CD4-positive, alpha-beta T cell treated with Interleukin-17A for 4 hours (primary cell): ENCODE results near the gene AKIRIN2.
"Not testable (repeated sequence)": the region's sequence is repeated elsewhere in the genome, so short reads cannot be mapped to it uniquely, and the experiment has no call there.

ENCODE experiments used
- DNase-seq: peaks from one replicate; pipeline ENCODE4 v3.0.0-alpha.2; 2020; ENCODE audit warnings: mixed read lengths

Gene AKIRIN2

DNA sequence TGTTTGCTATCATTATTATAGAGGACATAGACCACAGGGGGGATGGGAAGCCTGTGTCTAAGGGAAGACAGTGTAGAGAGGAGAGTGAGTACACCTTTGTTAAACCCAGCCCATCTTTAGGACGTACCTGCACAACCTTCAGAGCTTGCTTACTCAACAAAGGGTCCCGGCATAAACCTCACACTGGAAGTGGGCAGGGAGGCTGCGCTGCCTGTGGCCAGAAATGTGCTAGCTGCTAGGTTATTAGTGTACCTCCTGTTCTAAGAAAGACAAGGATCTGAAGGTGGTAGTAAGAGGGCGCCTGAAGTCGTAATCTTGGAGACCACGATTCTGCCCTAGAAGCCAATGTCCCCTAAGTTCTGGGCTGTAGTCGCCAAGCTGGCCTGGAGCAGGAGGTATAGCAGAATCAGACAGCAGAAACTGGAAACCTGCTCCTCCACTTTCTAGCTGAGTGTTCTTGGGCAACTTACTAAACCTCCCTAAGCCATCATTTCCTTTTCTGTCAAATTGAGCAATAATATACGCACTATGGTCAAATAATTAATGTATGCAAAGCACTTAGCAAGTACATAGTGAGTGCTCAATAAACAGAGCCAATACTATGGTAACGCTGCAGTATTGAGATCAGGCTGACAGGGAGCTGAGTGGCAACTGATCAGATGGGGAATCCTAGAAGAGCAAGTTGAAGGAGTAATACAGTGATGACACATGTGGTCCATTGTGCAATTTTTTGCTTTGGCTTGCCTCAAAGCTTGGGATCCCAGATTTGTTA is 16.8 kb upstream of the AKIRIN2 start:
- no peak for DNase-seq

DNA sequence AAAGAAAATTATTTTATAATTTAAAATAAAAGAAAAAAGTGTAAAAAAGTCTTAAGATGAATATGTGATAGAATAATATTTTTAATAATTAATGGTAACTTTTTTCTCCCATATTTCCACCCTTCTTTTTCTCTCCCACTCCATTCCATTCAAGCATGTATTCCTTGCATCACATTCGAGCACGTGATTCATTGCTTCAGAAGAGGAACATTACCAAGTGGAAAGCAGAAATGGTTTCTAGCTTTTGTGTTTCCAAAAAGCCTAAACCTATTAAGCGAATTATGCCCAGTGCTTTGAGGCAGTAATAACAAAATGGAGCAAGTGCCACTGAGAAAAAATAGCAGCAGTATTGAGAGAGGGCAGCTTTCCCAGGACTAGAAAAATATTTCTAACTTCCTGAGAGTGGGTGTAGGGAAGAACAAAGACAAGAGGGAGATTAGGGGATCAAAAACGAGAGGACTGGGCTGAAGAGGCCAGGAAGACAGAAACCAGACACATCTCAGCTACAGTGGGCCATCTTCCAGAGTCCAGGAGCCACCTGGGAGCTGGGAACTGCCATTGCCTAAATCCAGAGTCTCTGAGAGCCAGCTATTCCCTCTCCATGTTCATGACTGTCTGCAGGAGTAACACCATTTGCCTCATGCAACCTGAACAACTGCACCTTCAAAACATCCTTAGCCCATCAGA is 15.0 kb upstream of the AKIRIN2 start:
- no peak for DNase-seq

DNA sequence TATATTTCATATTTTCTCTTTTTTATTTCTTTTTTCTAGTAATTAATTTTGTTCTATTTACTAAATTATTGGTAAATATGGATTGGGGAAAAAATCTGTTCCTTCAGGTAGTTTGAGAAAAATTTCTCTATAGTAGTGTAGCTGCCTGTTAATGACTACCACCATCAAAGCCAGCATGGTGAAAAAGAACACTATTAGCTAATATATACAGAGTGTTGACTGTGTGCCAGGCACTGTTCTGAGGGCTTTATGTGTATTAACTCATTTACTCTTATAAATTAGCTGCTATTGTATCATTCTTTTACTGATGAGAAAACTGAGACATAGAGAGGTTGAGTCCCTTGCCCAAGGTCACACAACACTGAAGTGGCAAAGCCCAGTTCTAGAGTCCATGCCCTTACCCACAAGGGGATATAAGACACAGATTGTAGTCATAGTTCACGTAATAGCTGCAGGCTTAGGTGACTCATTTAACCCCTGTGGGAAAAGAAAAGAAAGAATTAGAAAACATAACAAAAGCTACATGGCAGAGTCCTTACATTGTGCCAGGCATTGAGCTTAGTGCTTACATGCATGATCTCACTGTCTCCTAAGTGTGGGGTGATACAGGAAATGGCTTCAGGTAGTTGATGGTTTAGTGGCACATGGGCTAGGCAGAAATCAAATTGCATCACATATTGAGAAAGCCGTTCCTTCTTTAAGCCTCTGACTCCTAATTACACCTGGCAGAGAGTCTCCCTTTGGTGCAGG is 12.2 kb upstream of the AKIRIN2 start:
- no peak for DNase-seq

DNA sequence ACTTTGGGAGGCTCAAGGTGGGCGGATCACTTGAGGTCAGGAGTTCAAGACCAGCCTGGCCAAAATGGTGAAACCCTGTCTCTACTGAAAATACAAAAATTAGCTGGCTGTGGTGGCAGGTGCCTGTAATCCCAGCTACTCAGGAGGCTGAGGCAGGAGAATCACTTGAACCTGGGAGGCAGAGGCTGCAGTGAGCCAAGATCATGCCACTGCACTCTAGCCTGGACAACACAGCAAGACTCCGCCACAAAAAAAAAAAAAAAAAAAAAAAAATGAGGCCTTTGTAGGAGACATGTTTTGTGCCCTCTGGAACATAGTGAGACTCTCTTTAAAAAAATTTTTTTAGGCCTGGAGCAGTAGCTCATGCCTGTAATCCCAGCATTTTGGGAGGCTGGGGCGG is 10.7 kb upstream of the AKIRIN2 start:
- DNase-seq, result not testable (repeated sequence)

- DNase-seq, result no peak
Observed at GRCh38 chr6:87710090-87710489, 8.1 kb upstream of the AKIRIN2 start.

DNA sequence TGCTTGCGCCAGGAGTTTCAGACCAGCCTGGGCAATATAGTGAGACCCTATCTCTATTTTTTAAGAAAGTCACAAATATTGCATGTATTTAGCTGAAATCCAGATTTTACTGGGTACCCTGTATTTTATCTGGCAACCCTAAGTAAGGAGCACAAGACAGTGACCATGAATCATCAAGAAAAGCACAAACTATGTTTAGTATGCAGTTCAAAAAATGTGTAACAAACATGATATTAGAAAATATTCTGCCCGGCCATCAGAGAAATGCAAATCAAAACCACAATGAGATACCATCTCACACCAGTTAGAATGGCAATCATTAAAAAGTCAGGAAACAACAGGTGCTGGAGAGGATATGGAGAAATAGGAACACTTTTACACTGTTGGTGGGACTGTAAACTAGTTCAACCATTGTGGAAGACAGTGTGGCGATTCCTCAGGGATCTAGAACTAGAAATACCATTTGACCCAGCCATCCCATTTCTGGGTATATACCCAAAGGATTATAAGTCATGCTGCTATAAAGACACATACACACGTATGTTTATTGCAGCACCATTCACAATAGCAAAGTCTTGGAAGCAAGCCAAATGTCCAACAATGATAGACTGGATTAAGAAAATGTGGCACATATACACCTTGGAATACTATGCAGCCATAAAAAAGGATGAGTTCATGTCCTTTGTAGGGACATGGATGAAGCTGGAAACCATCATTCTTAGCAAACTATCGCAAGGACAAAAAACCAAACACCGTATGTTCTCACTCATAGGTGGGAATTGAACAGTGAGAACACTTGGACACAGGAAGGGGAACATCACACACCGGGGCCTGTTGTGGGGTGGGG is 6.8 kb upstream of the AKIRIN2 start:
- not testable (repeated sequence) for DNase-seq

GRCh38 chr6:87706187-87706966 is 4.3 kb upstream of the AKIRIN2 start:
- no peak for DNase-seq

DNA sequence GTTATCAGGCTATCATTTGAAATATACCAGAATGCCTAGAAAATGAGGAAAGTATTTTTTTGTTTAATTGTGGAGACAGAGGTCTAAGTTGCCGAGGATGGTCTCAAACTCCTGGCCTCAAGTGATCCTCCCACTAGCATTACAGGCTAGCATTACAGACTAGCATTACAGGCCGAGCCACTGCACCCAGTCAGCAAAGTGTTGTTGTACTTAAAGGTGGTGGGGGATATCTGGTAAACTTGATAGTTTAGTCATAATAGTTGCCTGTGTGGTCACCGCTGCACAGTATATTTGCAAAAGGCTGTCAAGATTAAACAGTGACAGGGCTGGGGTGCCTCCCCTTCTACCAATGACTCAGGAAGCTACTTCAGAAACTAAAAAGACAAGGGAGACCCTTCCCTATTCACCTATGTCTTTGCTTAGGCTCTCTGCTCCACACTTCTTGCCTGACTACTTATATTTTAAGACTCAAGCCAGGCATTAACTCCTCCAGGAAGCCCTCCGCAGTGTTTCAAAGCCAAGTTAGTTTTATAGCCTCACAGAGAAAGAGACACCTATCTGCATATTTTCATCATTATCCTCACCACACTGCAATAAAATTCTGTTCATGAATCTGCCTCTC is 3.1 kb upstream of the AKIRIN2 start:
- peak; percentile 16 for DNase-seq

GRCh38 chr6:87703039-87703438 is 1.0 kb upstream of the AKIRIN2 start:
- DNase-seq, result not testable (repeated sequence)

DNA sequence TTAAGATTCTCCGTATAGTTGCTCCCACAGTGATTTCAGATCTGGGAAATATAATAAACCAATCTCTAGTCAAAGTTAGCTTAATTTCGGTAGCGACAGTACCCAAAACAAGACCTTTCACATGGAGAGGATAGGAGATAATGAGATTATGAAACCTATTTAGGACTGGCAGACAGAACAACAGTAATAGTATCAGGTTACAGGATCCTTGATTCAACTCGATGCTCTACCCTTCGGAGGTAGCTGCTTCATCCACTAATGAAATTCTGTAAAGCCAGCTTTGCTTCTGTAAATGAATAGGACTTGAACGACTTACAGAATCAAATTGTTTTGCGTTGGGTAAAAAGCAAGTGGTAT is 534 bp upstream of the AKIRIN2 start:
- no peak for DNase-seq

- DNase-seq, result no peak
Observed at GRCh38 chr6:87701344-87701675, 723 bp downstream of the AKIRIN2 start.

DNA sequence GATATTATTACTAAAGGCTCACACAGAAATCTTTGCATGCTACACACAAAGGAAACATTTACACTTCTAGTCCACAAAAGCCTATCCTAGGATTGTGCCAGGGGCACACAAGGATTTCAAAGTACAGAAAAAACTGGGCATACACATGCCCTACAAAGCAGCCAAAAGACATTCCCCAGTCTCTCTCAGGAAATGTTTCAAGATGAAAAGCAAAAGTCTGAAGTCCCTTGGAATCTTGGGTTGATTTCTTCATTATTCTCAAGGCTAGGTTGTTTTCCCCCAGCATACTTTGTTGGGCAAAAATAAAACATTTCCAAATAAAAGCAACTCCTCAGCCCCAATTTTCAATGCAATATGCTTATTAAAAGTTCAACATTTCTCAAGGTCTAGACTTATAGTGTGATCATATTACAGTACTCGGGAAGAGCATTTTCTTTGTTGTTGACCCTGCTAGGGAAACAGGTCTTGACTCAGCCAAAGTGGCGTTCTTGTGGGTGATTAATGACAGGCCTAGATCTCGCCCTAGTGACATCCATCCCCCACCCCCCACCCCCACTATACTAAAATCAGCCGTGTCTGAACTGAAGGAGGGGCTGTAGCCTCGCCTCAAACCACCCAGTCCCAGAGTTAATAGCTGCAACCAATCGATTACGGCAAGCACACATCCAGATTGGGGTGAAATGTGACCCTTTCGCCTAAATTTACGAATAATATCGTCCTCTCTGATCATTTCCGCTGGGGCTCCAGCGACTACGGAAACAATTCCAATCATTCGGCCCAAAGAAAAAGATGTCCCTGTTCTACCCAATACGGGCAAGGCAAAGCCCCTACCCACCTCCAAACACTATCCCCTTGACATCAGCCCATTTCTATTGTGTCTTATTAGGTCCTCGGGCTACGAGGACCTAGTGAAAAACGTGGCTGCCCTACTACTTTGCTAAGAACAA is 1.4 kb downstream of the AKIRIN2 start:
- DNase-seq, result peak; percentile 59

DNA sequence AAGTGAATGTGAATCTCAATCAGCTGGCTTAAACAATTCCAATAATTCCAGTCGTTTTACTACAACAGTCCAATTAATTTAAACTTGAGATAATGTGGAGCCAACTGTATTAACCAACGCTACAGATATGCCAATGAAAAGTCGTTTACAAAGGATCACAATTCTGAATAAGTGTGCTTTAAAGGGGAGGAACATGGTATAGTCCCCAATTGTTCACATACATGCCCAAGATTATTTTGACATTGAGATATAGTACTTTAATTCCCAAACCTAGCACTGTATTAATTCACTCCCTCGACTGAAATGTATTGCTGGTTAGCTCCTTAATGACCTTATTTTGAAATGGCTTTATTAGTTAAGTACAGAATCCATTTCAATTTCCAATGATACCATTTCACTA is 2.5 kb downstream of the AKIRIN2 start:
- no peak for DNase-seq

GRCh38 chr6:87698547-87699006 is 3.5 kb downstream of the AKIRIN2 start:
- no peak for DNase-seq

DNA sequence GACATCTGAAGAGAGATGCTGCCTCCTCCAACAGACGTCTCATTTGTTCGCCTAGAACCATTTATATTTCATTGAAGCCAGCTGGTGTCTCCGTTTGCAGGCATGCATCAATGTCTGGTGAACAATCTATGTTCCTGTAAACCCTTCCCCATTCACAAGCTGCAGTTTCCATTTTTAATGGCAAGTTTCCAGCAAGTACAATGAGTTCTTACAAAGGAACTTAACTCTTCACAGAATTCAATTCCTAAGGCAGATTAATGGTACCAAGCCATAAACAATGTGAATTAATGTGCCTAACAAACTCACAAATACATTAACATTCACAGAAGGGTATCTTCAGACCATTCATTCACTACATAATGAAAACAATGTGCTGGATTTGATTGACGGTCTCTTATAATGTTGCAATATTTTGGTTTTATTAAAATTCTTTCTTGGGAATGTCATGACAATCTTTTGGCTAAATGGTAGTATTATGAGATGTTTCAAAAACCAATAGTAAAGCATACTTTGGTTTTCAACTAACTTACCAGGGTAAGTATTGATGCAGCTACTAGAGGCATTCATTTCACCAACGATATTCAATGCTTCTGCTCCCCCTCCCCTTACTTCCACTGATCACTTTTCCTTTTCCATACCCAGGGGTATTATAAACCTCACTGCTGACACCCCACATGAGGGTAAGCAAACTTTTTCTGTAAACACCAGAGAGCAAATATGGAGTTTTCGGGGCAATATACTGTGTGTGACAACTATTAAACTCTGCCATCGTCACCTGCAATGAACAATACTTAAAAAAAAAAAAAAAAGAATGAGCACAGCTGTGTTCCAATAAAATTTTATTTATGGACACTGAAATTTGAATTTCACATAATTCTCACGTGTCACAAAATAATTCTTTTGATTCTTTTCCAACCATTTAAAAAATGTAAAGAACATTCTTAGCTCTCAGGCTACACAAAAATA is 4.2 kb downstream of the AKIRIN2 start:
- no peak for DNase-seq

GRCh38 chr6:87696817-87697216 is 5.2 kb downstream of the AKIRIN2 start:
- DNase-seq, result not testable (repeated sequence)

DNA sequence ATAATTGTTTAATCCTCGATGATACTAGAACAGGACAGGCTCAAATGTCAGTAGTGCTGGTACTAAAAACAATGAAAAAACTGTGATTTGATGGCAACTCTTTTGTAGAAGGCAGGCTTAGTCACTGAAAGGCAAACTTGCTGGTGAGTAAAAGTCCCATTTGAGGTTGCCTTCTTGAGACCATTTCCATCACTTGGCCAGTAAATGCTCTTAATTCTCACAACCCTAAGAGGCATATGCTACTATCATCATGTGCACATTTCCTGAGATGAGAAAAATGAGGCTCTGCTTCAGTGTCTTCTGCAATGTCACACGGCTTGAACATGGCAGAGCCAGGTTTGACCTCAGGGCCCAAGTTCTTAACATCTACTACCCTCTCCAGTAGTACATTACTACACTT is 9.9 kb downstream of the AKIRIN2 start:
- DNase-seq, result no peak

GRCh38 chr6:87690441-87690840 is 11.6 kb downstream of the AKIRIN2 start:
- DNase-seq, result no peak

GRCh38 chr6:87687893-87688292 is 14.1 kb downstream of the AKIRIN2 start:
- not testable (repeated sequence) for DNase-seq
